Smooth muscle cell of the pulmonary artery (primary cell): ENCODE data around the gene BMP10. TPM values are rescaled to one million over a fixed set of nuclear protein-coding genes. Genes with fewer than 3 reads are reported as not detected.

Experiments used
- total RNA-seq: library from RNA; depleted of rRNA; stranded (reverse); fragments of >200 nt; gene quantifications from 2 replicates; pipeline ENCODE4 v1.2.3, GENCODE V29; 2014

Gene BMP10, protein sequence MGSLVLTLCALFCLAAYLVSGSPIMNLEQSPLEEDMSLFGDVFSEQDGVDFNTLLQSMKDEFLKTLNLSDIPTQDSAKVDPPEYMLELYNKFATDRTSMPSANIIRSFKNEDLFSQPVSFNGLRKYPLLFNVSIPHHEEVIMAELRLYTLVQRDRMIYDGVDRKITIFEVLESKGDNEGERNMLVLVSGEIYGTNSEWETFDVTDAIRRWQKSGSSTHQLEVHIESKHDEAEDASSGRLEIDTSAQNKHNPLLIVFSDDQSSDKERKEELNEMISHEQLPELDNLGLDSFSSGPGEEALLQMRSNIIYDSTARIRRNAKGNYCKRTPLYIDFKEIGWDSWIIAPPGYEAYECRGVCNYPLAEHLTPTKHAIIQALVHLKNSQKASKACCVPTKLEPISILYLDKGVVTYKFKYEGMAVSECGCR
- total RNA-seq, result not detected in 2 replicates

DNA sequence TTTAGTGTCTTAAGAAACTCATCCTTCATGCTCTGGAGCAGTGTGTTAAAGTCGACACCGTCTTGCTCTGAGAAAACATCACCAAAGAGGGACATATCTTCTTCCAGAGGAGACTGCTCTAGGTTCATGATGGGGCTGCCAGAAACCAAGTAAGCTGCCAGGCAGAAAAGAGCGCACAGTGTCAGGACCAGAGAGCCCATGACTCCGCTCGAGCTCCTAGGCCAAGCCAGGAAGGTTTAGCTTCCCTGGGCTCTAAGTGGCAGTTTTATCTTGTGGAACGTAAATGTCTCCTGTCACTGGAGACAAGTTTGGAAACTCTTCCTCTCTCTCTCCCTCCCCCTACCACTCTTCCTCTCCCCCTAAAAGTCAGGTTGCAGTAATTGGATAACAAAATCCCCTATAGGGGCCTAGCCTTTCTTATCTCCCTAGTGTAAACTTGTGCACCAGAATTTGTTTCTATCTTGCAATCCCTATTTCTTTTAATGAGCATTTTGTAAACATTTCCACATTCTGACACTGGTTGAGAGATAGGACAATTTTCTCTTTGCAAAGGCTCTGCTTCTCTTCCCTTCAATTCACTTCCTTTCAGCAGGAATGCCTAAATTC lies at the start of gene BMP10:
Gene BMP10, minus strand, starts transcription at position 239 of the 606 bp plus-strand sequence. Its CDS starts 39 bp downstream, at position 200.

Other genes with a start within 250 kb of the BMP10 start
- not detected in 2 replicates for gene PROKR1, start 227.8 kb downstream of the BMP10 start, total RNA-seq
- 0.10 and 0.91 TPM in 2 replicates for gene ARHGAP25, start 136.6 kb downstream of the BMP10 start, total RNA-seq
- not detected in 2 replicates for gene GKN2, start 81.5 kb upstream of the BMP10 start, total RNA-seq
- gene GKN1, start 103.2 kb upstream of the BMP10 start, total RNA-seq, result not detected in 2 replicates
- 89.3 and 121 TPM in 2 replicates for gene ANTXR1, start 141.8 kb upstream of the BMP10 start, total RNA-seq